PFSK-1 (cell line): ENCODE results near the gene CORIN.

Experiments used
- FOXP2 ChIP-seq: optimal IDR thresholded peaks from 2 replicates; pipeline ENCODE3; 2011; ENCODE audit warnings: borderline replicate concordance, control low read depth, inconsistent platforms; ENCODE audit not compliant: insufficient read depth; ENCODE audit errors: extremely low read length, extremely low read depth
- POLR2AphosphoS5 ChIP-seq: IDR thresholded peaks from 2 replicates; pipeline ENCODE4 v1.6.1; 2012; ENCODE audit warnings: low read depth, mild to moderate bottlenecking, control low read depth, low read length, moderate library complexity
- SIN3A ChIP-seq: IDR thresholded peaks from 2 replicates; pipeline ENCODE4 v1.6.1; 2012; ENCODE audit warnings: mild to moderate bottlenecking, low read length, moderate library complexity, borderline replicate concordance; ENCODE audit not compliant: insufficient read depth
- TAF1 ChIP-seq: IDR thresholded peaks from 2 replicates; pipeline ENCODE4 v1.6.1; 2012; ENCODE audit warnings: low read length, control low read depth, borderline replicate concordance; ENCODE audit not compliant: insufficient read depth
- TF ChIP-seq, protein P1 (sequence below), 2 experiments: IDR thresholded peaks; 2 replicates each; pipeline versions ENCODE4 v1.6.1 to v1.8.0; 2011 to 2012; ENCODE audit warnings: low read depth in 2 of 2, low read length in 2 of 2, control low read depth in 1 of 2, inconsistent platforms in 1 of 2, mild to moderate bottlenecking in 1 of 2, moderate library complexity in 1 of 2; ENCODE audit not compliant: insufficient read depth in 1 of 2

CORIN gene

DNA sequence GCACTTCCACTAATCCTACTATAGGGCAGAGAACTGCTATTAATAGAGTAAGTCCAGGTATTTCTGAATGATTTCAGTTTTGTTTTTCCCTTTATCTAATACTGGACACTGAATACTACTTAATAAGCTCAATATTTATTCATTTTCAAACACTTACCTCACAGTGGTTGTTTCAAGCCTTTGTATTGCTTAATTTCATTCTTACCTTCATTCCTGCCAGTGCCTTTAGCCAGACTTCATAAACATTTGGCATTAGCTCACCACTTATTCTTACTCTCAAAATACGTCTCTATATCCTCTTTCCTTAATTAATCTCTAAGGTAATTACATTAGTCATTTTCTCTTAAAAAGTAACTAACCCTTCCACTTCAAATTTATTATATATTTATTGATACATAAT is 18.8 kb upstream of the CORIN start:
- no peak for TF ChIP-seq FOXP2
- TF ChIP-seq POLR2AphosphoS5: no peak
- TF ChIP-seq, protein P1, sequence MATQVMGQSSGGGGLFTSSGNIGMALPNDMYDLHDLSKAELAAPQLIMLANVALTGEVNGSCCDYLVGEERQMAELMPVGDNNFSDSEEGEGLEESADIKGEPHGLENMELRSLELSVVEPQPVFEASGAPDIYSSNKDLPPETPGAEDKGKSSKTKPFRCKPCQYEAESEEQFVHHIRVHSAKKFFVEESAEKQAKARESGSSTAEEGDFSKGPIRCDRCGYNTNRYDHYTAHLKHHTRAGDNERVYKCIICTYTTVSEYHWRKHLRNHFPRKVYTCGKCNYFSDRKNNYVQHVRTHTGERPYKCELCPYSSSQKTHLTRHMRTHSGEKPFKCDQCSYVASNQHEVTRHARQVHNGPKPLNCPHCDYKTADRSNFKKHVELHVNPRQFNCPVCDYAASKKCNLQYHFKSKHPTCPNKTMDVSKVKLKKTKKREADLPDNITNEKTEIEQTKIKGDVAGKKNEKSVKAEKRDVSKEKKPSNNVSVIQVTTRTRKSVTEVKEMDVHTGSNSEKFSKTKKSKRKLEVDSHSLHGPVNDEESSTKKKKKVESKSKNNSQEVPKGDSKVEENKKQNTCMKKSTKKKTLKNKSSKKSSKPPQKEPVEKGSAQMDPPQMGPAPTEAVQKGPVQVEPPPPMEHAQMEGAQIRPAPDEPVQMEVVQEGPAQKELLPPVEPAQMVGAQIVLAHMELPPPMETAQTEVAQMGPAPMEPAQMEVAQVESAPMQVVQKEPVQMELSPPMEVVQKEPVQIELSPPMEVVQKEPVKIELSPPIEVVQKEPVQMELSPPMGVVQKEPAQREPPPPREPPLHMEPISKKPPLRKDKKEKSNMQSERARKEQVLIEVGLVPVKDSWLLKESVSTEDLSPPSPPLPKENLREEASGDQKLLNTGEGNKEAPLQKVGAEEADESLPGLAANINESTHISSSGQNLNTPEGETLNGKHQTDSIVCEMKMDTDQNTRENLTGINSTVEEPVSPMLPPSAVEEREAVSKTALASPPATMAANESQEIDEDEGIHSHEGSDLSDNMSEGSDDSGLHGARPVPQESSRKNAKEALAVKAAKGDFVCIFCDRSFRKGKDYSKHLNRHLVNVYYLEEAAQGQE (IDR thresholded peaks at IDR 0.05; ENCODE audit: insufficient read depth in 1 of 2, low read depth in 2 of 2, low read length in 2 of 2): no peak
- TF ChIP-seq SIN3A: no peak
- no peak for TF ChIP-seq TAF1

DNA sequence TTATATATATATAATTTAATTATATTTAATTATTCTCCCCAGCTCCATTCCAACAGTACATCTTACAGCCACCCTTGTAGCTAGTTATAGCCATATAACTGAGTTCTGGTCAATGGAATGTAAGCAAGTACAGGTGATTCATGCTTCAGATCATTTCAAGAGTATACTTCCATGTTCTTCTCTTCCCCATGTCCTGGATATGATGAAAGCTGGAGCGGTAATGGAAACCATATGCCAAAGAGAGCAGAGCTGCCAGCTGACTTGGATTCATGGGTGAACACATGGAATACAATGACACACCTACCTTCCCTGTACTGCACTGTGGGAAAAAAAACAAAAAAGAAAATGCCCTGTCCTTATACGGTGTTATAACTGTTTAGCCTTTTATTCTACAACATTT is 17.5 kb upstream of the CORIN start:
- no peak for TF ChIP-seq TAF1
- TF ChIP-seq, protein P1 (IDR thresholded peaks at IDR 0.05; ENCODE audit: insufficient read depth in 1 of 2, low read depth in 2 of 2, low read length in 2 of 2): no peak
- TF ChIP-seq FOXP2: no peak
- no peak for TF ChIP-seq POLR2AphosphoS5
- no peak for TF ChIP-seq SIN3A

DNA sequence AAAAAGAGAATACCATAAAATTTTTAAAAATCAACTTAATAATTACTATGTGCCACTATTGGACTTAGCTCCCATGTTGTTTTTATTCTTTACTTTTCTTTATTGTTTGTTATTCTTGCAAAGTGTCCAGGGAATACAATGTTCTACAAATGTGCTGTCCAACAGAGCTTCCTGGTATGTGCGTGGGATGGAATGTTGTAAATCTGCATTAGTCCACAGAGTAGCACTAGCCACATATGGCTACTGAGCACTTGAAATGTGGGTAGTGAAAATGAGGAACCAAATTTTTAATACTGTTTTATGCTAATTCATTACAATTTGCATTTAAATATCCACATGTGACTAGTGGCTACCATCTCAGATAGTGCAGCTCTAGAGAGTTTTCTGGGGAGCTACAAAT is 14.3 kb upstream of the CORIN start:
- TF ChIP-seq POLR2AphosphoS5 (no peak), SIN3A (no peak), TAF1 (no peak), FOXP2 (no peak)
- TF ChIP-seq, protein P1 (IDR thresholded peaks at IDR 0.05; ENCODE audit: insufficient read depth in 1 of 2, low read depth in 2 of 2, low read length in 2 of 2): no peak

DNA sequence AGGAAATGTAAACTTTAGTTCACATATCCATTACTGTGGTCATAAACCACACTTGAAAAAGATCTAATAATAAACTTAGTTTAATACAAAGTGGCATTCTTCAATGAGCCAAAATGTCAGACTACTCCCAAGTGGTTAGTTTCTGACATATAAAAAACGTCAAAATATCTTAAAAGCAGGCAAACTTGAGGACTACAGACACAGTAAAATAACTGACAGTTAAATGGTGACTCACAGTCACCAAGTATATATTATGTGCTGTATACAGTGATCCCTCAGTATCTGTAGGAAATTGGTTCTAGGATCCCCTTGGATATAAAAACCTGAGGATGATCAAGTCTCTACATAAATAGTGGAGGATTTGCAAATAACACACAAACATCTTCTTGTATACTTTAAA is 11.6 kb upstream of the CORIN start:
- TF ChIP-seq TAF1 (no peak), FOXP2 (no peak), POLR2AphosphoS5 (no peak), SIN3A (no peak)
- TF ChIP-seq, protein P1 (IDR thresholded peaks at IDR 0.05; ENCODE audit: insufficient read depth in 1 of 2, low read depth in 2 of 2, low read length in 2 of 2): no peak

DNA sequence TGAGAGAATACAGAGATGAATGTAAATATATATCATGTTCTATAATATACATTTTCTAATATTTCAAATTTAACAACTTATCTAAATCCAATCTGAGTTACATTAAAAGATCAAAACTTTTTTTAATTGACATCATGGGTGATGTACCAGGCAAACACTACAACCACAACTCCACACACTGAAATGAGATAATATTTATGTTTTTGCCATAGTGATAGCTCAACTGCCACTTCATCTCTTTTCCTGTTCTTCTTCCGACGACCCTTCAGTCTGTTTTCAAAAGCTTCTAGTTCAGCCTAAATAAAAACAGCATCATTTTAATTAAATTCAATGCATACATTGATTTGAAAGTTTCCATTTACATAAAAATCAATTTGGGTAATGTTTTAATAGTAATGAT is 10.2 kb upstream of the CORIN start:
- TF ChIP-seq FOXP2 (no peak), TAF1 (no peak), SIN3A (no peak), POLR2AphosphoS5 (no peak)
- TF ChIP-seq, protein P1 (IDR thresholded peaks at IDR 0.05; ENCODE audit: insufficient read depth in 1 of 2, low read depth in 2 of 2, low read length in 2 of 2): no peak
